ELR (cell line): ENCODE data around the gene NOC2L.
"Not testable (repeated sequence)": the region's sequence is repeated elsewhere in the genome, so short reads cannot be mapped to it uniquely, and the experiment has no call there.

Experiments
- DNase-seq: peaks from one replicate; pipeline ENCODE4 v3.0.0-alpha.2; 2015; ENCODE audit warnings: low read depth

Gene NOC2L

GRCh38 chr1:904310-904950, 54.6 kb downstream of the NOC2L start:
- peak; percentile 75 for DNase-seq

DNA sequence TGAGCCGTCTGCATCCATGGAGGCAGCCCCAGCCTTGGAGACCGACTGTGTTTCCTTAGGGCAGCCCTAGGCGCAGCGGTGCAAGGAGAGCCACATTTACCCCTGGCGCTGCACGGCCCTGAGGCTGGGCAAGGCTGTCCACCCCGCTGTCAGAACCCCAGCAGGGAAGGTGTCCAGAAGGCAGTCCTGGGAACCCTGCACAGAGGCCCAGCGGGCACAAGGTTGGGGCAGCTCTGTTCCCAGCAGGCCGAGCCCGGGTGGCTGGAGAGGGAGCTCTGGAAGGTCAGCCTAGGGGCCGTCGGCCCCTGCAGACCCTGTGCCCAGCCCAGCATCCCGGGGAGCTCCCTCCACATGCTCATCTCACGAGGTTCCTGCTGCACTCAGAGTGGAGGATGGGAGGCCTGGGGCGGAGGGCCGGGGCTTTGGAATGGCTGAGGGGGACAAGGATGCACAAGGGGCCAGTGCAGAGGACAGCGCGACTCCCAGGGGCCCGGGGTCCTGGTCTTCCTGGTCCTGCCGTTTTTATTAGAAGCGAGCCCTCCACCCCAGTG, 55.3 kb downstream of the NOC2L start:
- no peak for DNase-seq

GRCh38 chr1:903305-903704, 55.8 kb downstream of the NOC2L start:
- no peak for DNase-seq

DNA sequence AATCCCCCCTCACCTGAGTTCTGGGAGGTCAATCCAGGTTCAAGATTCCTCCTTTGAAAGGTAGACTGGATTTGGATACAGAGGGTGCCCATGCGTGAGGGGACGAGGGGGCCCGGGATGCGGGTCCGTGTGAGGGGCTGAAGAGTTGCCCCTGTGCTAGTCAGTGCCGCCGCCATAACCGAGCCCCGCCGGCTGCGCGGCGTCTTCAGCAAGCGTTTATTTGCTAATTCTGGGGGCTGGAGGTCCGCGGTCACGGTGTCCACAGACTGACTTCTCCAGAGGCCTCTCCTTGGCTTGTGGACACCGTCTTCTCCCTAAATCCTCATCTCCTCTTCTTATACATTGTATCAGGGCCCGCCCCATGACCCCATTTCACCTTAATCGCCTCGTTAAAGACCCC, 56.3 kb downstream of the NOC2L start:
- DNase-seq = no peak

DNA sequence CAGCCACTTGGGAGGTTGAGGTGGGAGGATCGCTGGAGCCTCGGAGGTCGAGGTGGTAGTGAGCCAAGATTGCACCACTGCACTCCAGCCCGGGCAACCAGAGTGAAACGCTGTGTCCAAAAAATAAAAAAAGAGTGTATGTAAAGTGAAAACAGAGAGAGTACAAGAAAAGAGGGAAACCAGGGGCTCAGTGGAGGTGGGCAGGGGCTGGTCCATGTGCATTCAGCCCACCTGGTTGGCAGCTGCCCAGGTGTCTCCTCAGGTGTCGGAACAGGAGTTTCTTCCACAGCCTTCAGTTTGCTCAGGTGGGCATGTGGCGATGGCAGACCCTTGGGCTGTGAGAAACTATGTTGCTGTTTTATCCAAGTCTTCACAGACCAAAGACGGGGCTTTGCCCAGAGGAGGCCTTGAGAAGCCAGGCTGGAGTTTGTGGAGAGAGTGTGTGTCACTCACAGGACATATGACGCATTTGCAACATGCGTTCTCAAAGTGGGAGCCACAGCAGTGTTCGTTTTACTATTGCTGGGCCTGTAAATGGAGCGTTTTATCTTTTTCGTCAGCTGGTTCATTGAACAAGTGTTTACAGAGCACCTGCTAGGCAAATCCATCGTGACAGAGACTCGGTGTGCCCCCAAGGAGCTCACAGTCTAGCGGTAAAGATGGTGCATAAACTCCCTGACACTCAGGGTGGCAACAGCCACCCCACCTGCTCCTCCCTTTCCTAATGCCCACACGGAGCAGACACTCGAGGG, 57.8 kb downstream of the NOC2L start:
- no peak for DNase-seq

GRCh38 chr1:899636-900317, 59.3 kb downstream of the NOC2L start:
- DNase-seq = no peak

GRCh38 chr1:897951-898350, 61.1 kb downstream of the NOC2L start:
- DNase-seq = not testable (repeated sequence)

DNA sequence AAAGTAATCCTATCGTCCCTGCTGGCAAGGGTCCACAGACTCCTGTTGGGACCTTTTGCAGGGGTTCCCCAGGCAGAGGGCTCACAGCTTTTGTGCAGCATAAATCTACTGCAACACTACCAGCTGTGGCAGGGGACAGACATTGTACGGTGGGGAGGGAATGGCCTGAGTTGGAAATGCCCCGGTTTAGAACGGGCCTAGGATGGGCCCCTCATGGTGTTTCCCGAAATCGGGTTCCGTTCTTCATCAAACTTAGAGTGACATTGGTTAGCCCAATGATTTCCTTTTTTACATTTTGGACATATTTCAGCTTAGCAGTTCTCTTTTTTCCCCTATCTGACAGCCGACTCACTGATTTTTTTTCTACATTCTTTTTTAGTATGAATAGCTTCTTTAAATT, 61.8 kb downstream of the NOC2L start:
- no peak for DNase-seq
